GM19193 (cell line): Measurements from ENCODE around the gene PROSER3.

ENCODE experiments used
- POLR2A ChIP-seq: IDR thresholded peaks from 4 replicates; pipeline ENCODE4 v1.6.1; 2011; ENCODE audit not compliant: insufficient read depth, insufficient read length; ENCODE audit errors: extremely low read depth

PROSER3 gene

DNA sequence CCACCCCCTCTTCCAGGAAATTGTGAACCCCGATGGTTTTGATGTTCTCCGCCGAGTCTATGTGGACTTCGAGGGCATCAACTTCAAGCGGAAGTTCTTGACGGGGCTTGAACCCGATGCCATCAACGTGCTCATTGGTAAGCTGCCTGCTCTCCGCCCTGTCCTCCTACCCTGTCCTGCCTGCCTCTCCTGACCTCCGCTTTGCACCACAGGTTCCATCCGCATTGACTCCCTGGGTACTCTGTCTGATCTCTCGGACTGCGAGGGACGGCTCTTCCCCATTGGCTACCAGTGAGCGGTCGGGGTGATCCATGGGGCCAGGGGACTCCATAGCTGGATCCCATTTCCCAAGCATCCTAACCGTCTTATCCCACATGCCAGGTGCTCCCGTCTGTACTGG lies 27.6 kb upstream of the PROSER3 start:
- no peak for TF ChIP-seq POLR2A

DNA sequence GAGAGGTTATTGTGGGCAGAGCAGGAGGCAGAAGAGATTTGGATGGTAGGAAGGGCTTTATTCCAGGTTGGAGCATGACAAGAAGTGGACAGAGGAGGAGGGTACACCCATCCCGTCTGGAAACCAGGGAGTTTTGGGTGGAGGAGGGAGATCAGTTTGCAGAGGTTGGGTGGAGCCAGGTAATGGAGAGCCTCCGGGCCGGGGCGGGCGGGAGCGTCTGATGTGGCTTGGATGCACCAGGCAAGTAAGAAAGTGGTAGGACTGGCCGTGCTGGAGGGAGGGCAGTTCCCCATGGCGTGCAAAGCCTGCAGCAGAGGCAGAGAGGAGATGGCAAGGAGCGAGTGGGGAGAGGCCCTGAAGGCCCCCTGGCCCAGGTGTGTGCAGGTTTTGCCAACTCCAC lies 26.6 kb upstream of the PROSER3 start:
- TF ChIP-seq POLR2A = no peak

DNA sequence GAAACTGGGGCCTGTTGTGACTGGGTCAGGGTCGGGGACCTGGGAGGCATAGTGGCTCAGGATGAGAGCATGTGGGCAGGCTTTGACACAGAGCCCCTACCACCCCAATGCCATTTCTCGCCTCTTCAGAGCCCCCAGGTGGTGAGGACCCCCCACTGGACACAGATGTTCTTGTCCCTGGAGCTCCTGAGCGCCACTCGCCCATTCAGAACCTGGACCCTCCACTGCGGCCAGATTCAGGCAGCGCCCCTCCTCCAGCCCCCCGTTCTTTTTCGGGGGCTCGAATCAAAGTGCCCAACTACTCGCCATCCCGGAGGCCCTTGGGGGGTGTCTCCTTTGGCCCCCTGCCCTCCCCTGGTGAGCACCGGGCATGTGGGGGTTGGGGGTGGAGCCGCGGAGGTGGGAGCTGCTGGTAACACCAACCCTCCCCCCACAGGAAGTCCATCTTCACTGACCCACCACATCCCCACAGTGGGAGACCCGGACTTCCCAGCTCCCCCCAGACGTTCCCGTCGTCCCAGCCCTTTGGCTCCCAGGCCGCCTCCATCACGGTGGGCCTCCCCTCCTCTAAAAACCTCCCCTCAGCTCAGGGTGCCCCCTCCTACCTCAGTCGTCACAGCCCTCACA lies 26.1 kb upstream of the PROSER3 start:
- TF ChIP-seq POLR2A = no peak

DNA sequence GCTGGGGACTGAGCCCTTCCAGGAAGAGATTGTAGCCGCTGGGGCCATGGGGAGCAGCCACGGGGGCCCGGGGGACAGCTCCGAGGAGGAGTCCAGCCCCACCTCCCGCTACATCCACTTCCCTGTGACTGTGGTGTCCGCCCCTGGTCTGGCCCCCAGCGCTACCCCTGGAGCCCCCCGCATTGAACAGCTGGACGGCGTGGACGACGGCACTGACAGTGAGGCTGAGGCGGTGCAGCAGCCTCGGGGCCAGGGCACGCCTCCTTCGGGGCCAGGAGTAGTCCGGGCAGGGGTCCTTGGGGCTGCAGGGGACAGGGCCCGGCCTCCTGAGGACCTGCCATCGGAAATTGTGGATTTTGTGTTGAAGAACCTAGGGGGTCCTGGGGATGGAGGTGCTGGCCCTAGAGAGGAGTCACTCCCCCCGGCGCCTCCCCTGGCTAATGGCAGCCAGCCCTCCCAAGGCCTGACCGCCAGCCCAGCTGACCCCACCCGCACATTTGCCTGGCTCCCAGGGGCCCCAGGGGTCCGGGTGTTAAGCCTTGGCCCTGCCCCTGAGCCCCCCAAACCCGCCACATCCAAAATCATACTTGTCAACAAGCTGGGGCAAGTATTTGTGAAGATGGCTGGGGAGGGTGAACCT lies 25.3 kb upstream of the PROSER3 start:
- no peak for TF ChIP-seq POLR2A

DNA sequence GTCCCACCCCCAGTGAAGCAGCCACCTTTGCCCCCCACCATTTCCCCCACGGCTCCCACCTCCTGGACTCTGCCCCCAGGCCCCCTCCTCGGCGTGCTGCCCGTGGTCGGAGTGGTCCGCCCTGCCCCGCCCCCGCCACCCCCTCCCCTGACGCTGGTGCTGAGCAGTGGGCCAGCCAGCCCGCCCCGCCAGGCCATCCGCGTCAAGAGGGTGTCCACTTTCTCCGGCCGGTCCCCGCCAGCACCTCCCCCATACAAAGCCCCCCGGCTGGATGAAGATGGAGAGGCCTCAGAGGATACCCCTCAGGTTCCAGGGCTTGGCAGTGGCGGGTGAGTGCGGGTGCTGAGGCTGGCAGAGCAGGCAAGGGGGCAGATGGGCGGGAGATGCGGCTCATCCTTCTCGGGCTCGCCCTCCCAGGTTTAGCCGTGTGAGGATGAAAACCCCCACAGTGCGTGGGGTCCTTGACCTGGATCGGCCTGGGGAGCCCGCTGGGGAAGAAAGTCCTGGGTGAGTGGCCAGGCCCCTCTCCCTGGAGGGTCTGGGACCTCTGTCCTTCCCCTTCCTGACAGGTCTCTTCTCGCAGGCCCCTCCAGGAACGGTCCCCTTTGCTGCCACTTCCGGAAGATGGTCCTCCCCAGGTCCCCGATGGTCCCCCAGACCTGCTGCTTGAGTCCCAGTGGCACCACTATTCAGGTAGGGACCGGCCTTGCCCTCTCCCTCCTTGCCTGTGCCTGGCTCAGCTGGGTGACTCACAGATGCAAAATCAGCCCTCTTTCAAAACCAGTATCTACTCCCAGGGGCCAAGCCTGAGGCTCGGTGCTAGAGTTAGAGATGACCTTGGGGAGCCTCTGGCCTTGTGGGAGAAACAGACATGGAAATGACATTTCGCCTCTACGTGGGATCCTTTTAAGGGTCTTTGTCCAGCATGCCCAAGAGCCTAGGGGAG lies 24.5 kb upstream of the PROSER3 start:
- peak; percentile 16 for TF ChIP-seq POLR2A

DNA sequence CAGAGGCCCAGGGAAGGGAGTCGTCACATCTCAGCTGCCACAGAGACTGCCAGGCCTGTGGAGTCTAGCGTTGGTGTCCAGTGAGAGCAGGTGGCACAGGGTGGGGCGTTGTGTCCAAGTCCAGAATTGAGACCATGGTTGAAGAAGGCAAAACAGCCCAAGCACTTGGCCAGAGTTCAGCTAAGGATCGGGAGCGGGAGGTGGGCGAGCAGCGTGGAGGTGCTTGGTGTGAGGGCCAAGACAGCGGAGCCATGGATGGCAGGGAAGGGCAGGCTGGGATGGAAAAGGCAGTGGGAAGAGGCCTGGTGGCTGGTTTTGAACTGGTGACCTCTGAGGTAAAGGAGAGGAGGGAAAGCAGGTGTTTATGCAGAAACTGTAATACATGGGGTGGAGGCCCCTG lies 23.7 kb upstream of the PROSER3 start:
- TF ChIP-seq POLR2A = no peak

DNA sequence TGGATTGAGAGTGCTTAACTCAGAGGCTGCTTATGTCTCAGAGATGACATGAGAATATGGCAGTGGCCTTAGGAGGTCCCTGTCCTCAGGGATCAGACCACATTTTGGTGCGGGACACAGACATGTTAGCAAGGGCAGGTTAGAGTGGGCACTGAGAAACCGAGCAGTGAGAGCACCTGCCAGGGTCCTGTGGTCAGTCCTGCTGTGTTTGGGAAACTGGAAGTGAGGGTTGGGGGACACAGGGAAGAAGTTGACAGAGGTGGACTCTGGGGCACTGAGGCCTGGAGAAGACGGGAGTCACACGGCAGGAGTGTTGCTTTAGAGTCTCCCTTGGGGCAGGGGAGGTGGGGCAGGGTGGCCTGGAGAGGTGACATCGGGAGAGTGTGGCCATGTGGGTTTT lies 23.1 kb upstream of the PROSER3 start:
- TF ChIP-seq POLR2A = no peak

DNA sequence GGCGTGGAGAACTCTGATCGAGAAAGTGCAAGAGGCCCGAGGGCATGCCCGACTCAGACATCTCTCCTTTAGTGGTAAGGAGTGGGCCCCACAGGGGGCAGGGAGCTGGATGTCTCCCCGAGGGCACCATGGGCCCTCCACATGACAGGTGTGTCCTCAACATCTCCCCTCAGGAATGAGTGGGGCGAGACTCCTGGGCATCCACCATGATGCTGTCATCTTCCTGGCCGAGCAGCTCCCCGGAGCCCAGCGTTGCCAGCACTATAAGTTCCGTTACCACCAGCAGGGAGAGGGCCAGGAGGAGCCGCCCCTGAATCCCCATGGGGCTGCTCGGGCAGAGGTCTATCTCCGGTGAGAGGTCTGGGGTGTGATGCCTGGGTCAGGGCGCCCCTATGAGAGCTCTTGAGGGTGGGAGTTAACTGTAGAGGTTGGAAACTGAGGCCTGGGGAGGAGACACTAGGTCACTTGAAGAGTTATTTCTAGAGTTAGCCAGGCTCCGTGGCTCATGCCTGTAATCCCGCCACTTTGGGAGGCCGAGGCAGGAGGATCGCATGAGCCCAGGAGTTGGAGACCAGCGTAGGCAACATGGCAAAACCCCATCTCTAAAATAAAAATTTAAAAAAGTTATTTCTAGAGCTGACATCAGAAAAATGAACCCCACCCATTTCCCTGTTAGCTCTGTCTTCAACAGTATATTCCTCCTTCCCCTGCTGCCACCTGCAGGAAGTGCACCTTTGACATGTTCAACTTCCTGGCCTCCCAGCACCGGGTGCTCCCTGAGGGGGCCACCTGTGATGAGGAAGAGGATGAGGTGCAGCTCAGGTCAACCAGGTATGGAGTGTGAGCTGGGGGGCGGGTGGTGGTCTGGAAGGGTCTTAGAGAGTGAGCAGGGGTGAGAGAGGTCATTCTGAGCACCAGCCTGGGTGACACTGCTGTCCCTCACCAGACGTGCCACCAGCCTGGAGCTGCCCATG lies 20.8 kb upstream of the PROSER3 start:
- no peak for TF ChIP-seq POLR2A

DNA sequence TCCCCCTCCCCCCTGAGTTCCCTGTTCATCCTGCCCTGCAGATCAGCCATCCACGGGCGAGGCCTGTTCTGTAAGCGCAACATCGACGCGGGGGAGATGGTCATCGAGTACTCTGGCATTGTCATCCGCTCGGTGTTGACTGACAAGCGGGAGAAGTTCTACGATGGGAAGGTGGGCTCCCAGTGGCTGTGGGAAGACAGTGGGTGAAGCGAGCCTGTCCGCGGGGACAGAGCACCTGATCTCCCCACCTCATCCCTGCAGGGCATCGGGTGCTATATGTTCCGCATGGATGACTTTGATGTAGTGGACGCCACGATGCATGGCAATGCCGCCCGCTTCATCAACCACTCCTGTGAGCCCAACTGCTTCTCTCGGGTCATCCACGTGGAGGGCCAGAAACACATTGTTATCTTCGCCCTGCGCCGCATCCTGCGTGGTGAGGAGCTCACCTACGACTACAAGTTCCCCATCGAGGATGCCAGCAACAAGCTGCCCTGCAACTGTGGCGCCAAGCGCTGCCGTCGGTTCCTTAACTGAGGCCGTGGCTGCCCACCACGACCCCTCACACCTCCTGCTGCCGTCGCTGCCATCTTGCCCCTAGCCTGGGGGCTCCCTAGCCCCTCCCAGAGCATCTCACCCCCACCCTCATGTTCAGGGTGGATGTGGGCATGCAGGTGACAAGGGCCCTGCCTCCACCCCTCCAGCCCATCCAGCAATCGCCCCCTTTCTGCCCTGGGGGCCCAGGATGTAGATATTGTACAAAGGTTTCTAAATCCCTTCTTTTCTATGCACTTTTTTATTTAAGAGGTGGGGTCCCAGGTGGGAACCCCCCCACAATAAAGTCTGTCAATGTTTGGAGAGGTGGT lies 19.7 kb upstream of the PROSER3 start:
- peak; percentile 11 for TF ChIP-seq POLR2A

DNA sequence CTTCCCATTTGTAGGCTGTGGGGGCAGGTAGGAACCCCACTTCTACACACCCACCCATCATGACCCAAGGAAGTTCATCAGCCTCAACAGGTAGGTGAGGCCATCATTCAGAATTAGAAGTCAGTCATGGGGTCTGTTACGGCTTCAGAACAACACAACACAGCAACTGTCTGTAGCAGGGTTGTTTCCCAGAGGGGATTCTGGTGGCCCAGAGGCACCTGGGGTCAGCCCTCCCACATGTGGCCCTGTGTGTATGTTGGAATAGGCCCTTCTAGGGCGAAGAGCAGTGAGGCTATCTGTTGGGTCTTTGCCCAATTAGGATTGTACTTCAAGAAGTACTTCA lies 19.1 kb upstream of the PROSER3 start:
- no peak for TF ChIP-seq POLR2A

DNA sequence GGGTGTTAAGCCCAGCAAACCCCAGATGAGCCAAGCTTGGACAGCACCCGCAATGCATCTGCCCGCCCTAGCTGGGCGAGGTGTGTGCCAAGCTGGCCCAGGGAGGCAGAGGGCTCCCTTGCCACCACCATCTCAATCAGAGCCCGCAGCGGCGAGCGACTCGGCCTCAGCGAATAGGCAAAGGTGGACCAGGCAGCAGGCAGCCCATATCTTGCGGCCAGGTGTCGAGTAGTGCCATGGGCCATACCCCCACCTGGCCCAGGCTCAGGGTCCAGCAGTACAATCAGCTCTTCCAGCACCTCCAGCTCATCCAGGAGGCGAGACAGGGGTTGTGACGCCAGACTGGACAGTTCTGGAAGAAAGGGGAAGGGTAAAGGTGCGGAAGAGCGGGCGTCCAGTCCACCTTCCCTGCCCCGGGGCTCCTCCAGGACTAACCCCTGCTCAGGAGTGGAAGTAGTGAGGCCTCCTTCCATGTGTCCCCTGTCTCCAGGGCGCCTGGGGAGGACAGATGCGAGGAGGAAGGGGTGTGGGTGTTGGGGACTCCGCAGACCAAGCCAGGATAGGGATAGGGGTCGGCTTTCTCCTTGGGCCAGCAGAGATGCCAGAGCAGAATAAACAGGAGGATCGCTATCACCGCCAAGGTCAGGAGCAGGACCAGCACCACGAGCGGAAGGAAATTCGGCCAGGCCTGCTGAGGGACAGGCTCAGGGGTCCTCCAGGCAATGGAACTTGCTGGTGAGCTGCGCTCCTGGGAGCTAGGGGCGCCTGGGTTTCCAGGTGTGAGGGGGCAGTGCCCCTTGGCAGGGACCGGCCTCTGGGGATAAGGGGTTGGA lies 18.5 kb upstream of the PROSER3 start:
- TF ChIP-seq POLR2A = peak; percentile 8

DNA sequence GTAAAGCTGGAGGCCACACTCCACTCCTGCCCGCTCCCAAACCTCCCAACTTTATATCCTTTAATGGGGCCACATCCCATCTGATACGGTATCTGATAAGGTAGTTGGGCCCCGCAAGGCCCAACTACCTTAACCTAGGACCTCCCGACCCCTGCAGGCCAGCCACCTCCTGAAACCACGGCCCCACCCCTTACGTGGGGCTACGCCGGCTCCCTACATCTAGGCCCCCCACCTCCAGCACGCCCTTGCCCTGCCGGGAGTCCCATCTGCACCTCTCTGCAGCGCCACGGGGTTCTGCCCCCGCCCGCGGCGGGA lies 17.9 kb upstream of the PROSER3 start:
- TF ChIP-seq POLR2A = no peak
